Measurements from ENCODE around the gene DCP1B. TPM values are rescaled to one million over a fixed set of nuclear protein-coding genes. Genes with fewer than 3 reads are reported as not detected.

The DCP1B gene
- total RNA-seq, 2 donors from 2014 or later, result 7.9 to 13.2 TPM

GRCh38 chr12:1980282-1980681 is 24.0 kb downstream of the DCP1B start:
- Histone ChIP-seq H3K27me3 (no peaks in the 10 kb centered on the region), H3K4me3 (no peak overlapping the region), H3K27ac (no peak overlapping the region), H3K4me1 (no peaks in the 10 kb centered on the region), H3K36me3 (replicated peaks in 1 of 2; ENCODE audit: insufficient read depth in 1 of 2, low read depth in 2 of 2) (no peaks in the 10 kb centered on the region), H3K9me3 (no peaks in the 10 kb centered on the region)
- WGBS, 2 donors, result 94 to 97% methylated on average over 2 of the region's 2 CpGs
- DNase-seq (no peak), ATAC-seq (no peak)
- TF ChIP-seq POLR2A (IDR thresholded peaks at IDR 0.05) (no peak), CTCF (IDR thresholded peaks at IDR 0.05) (no peak)
- intact Hi-C loops (cut with DNase I), result no loop called here

- intact Hi-C loops (cut with DNase I), result no loop called here
- Histone ChIP-seq H3K9me3 (no peaks in the 10 kb centered on the region), H3K27ac (no peak overlapping the region), H3K36me3 (replicated peaks in 1 of 2; ENCODE audit: insufficient read depth in 1 of 2, low read depth in 2 of 2) (no peaks in the 10 kb centered on the region), H3K27me3 (no peaks in the 10 kb centered on the region), H3K4me1 (peaks cover 5% of the 10 kb centered on the region), H3K4me3 (no peak overlapping the region)
- ATAC-seq, result no peak
- 77 to 84% methylated on average over 4 of the region's 4 CpGs for WGBS, 2 donors
- no peak for DNase-seq
- TF ChIP-seq POLR2A (IDR thresholded peaks at IDR 0.05) (no peak), CTCF (IDR thresholded peaks at IDR 0.05) (no peak)
Observed at GRCh38 chr12:1978078-1978862, 26.0 kb downstream of the DCP1B start.

GRCh38 chr12:1977588-1977987 is 26.7 kb downstream of the DCP1B start:
- DNase-seq (no peak), ATAC-seq (no peak)
- no peak overlapping the region for H3K4me3 ChIP-seq
- no peaks in the 10 kb centered on the region for H3K36me3 ChIP-seq (replicated peaks in 1 of 2; ENCODE audit: insufficient read depth in 1 of 2, low read depth in 2 of 2)
- WGBS, 2 donors, result 29 to 33% methylated on average over 1 of the region's 1 CpG
- H3K27me3 ChIP-seq, result no peaks in the 10 kb centered on the region
- H3K27ac ChIP-seq, result no peak overlapping the region
- H3K4me1 ChIP-seq, result peaks cover 5% of the 10 kb centered on the region
- H3K9me3 ChIP-seq, result no peaks in the 10 kb centered on the region
- intact Hi-C loops (cut with DNase I), result no loop called here
- TF ChIP-seq CTCF (IDR thresholded peaks at IDR 0.05) (no peak), POLR2A (IDR thresholded peaks at IDR 0.05) (no peak)

- no peaks in the 10 kb centered on the region for H3K36me3 ChIP-seq (replicated peaks in 1 of 2; ENCODE audit: insufficient read depth in 1 of 2, low read depth in 2 of 2)
- DNase-seq (no peak), ATAC-seq (no peak)
- peaks cover 5% of the 10 kb centered on the region for H3K4me1 ChIP-seq
- 86 to 92% methylated on average over 6 of the region's 6 CpGs for WGBS, 2 donors
- H3K27me3 ChIP-seq, result no peaks in the 10 kb centered on the region
- intact Hi-C loops (cut with DNase I), result no loop called here
- TF ChIP-seq CTCF (IDR thresholded peaks at IDR 0.05) (no peak), POLR2A (IDR thresholded peaks at IDR 0.05) (no peak)
- no peak overlapping the region for H3K4me3 ChIP-seq
- no peak overlapping the region for H3K27ac ChIP-seq
- H3K9me3 ChIP-seq, result no peaks in the 10 kb centered on the region
Observed at GRCh38 chr12:1977109-1977508, 27.1 kb downstream of the DCP1B start.

- Histone ChIP-seq H3K27ac (no peak overlapping the region), H3K36me3 (replicated peaks in 1 of 2; ENCODE audit: insufficient read depth in 1 of 2, low read depth in 2 of 2) (no peaks in the 10 kb centered on the region), H3K27me3 (no peaks in the 10 kb centered on the region), H3K4me3 (no peak overlapping the region), H3K4me1 (peaks cover 5% of the 10 kb centered on the region), H3K9me3 (no peaks in the 10 kb centered on the region)
- intact Hi-C loops (cut with DNase I), result no loop called here
- ATAC-seq (no peak), DNase-seq (no peak)
- WGBS, 2 donors, result 88 to 96% methylated on average over 1 of the region's 1 CpG
- TF ChIP-seq POLR2A (IDR thresholded peaks at IDR 0.05) (no peak), CTCF (IDR thresholded peaks at IDR 0.05) (no peak)
Observed at GRCh38 chr12:1974812-1975211, 29.4 kb downstream of the DCP1B start.
